GM21381 (cell line): ENCODE measurements around the gene MZB1.
A peak's percentile ranks its signal among the peaks of the same experiment; 100 is the strongest.
"Not testable (repeated sequence)": the region's sequence is repeated elsewhere in the genome, so short reads cannot be mapped to it uniquely, and the experiment has no call there.

Source experiments
- ATAC-seq: cut with Tn5 transposase; IDR thresholded peaks from one replicate; pipeline ENCODE4 v1.9.1; 2021; ENCODE audit warnings: mild to moderate bottlenecking, moderate library complexity; ENCODE audit not compliant: unreplicated experiment

The MZB1 gene

GRCh38 chr5:139410993-139411828, 21.5 kb upstream of the MZB1 start:
- ATAC-seq: no peak

DNA sequence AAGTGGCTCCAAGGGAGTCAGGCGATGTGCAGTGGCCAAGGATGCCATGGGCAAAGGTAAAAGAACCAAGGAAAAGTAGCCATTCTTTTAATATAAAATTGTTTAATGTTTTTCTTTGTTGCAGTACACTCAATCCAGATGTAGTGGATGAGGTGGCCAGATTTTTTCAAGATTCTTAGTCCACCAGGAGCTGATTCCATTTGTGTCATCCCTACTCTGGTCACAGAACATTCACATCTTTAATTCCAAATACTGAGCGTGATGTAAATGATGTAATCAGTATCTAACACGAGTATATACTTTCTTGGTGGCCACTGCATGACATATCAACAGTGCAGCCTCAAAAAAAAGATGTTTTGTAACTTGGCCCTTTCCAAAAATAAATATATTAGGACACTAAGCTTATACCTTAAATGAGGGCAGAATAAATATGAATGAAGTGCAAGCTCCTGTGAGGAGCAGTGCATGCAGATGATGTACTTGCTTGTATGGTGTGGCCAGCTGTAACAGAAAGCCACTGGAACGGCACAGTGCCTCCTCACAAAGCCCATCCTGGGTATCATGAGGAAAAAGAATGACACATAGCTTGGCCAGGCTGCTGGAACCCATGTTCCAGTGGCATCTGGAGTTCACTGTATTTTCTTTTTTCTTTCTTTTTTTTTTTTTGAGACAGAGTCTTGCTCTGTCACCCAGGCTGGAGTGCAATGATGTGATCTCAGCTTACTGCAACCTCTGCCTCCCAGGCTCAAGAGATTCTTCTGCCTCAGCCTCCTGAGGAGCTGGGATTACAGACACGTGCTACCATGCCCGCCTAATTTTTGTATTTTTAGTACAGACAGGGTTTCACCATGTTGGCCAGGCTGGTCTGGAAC, 20.6 kb upstream of the MZB1 start:
- ATAC-seq: no peak

- ATAC-seq: not testable (repeated sequence)
Measured at GRCh38 chr5:139409116-139409515, 19.4 kb upstream of the MZB1 start.

DNA sequence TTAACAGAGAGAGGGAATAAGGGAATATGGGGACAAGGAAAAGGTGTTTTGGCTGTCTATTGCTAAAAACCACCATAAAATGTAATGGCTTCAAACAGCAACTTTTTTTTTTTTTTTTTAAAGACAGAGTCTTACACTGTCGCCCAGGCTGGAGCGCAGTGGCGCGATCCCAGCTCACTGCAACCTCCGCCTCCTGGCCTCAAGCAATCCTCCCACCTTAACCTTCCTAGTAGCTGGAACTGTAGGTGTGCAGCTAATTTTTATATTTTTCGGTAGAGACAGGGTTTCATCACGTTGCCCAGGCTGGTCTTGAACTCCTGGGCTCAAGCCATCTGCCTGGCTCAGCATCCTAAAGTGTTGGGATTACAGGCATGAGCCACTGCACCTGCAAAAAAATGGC, 18.5 kb upstream of the MZB1 start:
- no peak for ATAC-seq

- no peak for ATAC-seq
Measured at GRCh38 chr5:139407517-139407916, 17.8 kb upstream of the MZB1 start.

DNA sequence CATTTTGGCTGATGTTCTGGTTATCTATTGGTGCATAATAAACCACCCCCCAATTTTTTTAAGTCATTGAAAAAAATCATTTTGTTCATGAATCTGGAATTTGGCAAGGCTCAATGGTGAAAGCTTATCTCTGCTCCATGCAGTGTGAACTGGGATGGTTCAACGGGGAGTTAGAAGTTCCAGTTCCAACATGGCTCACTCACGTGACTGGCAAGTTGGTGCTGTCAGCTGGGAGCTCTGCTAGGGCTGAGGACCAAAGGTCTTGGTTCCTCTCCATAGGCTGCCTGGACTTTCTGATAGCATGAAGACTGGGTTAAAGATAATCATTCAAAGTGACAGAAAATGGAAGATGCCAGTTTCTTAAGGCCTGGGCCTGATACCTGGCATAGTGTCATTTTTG, 17.2 kb upstream of the MZB1 start:
- ATAC-seq: no peak

DNA sequence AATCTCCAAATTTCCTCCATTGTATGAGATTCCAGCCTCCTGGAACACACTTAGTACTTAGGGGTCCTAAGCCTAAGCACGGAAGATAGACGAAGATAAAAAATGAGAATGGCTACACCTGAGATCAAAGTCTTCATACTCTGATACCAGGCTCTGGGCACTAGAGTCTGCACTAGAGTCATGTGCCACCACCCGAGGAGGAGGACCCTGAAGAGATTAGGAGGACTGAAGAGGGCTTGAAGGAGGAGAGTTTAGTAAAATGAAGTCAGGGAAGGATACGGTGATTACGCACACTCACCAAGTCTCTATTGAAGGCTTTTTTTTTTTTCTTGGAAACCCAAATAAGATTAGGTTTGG, 14.7 kb upstream of the MZB1 start:
- ATAC-seq: no peak

DNA sequence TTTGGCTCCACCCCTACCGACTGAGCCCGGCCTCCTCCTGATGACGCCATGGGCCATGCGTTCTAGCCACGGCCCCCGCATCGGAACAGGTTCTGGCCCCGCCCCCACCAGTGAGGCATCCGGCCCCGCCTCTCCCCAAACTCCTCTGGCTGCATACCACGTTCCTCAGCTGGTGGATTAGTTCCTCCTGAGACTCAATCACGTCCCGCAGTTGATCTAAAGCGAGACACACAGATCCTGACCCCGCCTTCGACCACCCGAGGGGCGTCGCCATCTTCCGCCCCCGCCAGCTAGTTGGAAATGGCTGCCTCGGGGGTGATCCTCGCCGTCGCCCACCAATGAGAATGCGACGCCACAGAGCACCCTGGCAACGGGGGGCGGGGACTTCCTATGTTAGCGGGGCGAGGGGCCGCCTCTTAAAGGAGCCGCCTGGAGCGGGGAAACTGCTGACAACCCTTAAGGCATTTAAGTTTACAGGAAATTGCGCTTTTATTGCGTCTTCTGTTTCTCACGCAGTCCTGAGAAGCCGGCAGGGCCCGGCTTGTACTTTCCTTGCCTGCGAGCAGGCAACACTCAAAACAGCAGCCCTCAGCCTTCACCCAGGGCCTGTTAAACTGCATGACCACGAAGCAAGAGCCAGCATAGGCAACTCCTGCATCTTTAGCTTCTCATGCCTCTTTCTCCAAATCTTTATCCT, 14.2 kb upstream of the MZB1 start, which contains the start of gene SPATA24:
SPATA24 (minus strand) TSS at position 303 of the 697 bp plus-strand sequence; CDS start at position 274, 29 bp downstream.
- peak; percentile 81 for ATAC-seq

DNA sequence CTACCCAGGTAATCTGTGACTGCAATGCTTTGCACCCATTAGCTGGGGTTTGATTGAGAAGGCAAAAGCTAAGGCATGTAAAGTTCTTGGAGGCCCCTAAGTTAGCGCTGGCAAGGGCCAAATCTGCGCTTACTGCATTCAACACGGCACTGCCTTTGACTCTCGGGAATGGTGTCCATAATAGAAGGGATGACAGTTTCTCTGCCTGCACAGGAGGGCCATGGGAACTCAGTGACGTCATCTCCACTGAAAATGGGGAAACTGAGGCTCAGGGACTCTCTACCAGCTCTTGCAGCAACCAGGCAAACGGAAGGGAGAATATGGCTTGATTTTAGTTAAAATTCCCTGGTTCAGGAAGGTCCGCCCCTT, 13.7 kb upstream of the MZB1 start:
- no peak for ATAC-seq

GRCh38 chr5:139402561-139403158, 12.9 kb upstream of the MZB1 start:
- no peak for ATAC-seq

GRCh38 chr5:139401546-139401945, 11.8 kb upstream of the MZB1 start:
- ATAC-seq: no peak

DNA sequence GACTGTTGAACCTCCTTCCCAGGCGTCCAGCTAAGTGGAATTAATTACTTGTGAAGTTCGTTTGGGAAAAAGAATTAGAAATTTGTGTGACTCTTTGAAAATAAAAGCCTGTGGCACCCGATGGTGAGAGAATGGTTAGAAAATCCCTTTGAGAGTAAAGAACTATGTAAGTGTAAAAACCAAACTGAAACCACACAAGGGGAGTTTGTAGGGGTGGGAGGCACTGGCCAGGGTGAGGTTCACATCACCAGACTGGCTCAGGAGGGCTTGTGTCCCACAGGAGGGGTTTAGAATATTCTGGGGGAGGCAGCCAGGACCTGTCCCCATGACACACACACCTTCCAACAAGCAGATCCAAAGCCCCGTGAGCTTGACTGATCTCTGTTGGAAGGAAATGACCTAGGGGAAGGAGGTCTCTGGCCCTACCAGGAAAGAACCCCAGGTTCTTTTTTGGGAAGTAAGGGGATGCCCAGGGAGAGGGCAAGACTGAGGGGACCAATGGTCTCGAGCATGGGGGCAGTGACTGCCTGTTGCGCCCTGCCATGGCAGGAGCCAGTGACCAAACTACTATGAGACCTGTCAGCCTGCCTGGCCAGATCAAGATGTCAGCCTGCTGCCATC, 9.9 kb upstream of the MZB1 start:
- ATAC-seq: peak; percentile 32

- no peak for ATAC-seq
Measured at GRCh38 chr5:139397921-139398320, 8.2 kb upstream of the MZB1 start.

DNA sequence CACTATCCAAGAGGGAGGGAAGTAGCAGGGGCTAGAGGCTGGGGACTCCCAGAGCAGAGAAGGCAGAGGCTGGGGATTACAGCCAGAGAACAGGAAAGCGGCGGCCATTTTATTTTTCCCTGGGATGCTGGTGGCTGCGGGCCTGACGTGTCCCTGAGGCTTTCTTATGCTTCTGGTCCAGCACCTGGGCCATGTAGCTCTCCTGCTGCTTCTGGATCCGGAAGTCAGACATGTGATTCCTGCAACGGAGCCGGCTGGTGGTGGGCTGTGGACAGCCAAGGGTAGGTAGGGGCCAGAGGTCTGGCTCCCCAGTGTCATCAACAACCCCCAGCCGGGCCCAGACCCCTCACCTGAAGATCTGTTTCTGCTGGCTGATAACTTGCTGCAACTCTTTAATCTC, 7.0 kb upstream of the MZB1 start:
- ATAC-seq: no peak

GRCh38 chr5:139395844-139396640, 6.3 kb upstream of the MZB1 start:
- ATAC-seq: no peak

GRCh38 chr5:139394654-139395566, 5.2 kb upstream of the MZB1 start, which contains the start of gene PROB1:
Gene PROB1, minus strand, starts transcription at chr5:139395104. Its CDS starts 23 bp downstream, at chr5:139395081.
- ATAC-seq: no peak

- ATAC-seq: no peak
Measured at GRCh38 chr5:139394123-139394653, 4.5 kb upstream of the MZB1 start.

DNA sequence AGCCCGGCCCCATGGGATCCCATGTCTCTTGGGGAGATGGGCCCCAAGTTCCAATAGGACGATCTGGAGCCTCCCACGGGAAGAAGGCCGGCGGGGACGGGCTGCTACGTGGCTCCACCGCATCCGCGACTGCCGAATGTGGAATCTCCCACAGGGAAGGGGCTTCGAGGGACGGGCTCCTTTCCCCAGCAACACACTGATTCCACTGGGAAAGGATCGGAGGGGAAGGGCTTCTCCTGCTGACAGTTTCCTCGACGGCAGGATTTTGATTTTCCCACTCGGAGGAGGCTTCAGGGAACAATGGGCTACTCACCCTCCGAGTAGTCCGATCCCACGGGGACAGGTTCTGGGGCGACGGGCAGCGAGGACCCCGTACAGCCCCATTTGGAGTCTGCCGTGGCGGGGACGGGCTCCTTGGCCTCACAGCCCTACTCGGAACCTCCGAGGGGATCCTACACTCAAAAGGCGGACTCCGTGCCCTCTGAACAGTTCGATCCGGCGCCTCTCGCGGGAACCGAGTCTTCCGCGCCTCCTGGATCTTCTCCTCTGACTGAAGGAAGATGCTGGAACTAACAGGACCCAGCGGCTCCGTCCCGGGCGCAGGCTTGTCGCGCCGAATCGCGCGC, 3.9 kb upstream of the MZB1 start:
- no peak for ATAC-seq
